ENCODE measurements around the gene DPH7. TPM values are rescaled to one million over a fixed set of nuclear protein-coding genes. Genes with fewer than 3 reads are reported as not detected.

Gene DPH7
- total RNA-seq, 1 experiment from 2014 or later = 58.4 TPM

DNA sequence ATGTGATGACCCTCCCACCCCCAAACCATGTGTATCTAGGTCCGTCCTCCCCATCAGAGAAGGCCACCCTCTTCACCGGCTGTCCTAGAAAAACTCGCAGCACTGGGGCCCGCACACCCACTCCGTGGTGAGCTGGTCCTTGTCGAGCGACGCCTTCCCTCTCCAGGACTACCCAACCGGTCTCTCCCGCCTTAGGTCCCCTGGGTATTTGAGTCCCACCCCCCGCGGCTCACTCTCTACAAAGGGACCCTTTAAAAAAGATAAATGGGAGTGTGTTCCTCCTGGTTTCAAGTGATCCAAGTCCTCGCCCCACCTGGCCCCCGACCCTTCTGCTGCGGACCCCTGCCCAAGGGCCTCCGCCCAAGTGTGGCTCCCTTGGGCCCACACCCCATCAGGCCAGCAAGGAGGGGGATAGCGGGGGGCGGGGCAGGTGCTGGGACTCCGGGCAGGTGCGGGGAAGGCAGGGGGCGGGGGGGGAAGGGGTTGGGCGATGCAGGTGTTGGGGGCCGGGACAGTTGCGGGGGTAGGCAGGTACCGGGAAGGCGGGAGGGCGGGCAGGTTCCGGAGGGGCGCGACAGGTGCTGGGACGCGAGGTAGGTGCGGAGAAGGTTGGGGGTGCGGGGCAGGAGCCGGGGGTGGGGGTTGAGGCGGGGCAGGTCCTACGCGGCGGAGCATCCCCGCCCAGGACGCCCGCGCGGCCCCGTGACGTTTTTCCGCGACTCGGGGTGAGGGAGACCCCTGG, 25.8 kb upstream of the DPH7 start:
- no peaks in the 10 kb centered on the region for H3K9me3 Mint-ChIP-seq (ENCODE audit: unreplicated experiment)
- Histone ChIP-seq H3K36me3 (ENCODE audit: control insufficient read depth, insufficient read depth, low read length) (no peaks in the 10 kb centered on the region), H3K4me1 (peaks cover 16% of the 10 kb centered on the region), H3K9me3 (no peaks in the 10 kb centered on the region), H3K27me3 (replicated peaks; ENCODE audit: control insufficient read depth, insufficient read depth, low read length) (no peaks in the 10 kb centered on the region), H3K4me3 (ENCODE audit: low read depth, low read length) (peak overlapping the region; percentile 59)
- no peak for DNase-seq
- H3K27ac Mint-ChIP-seq (ENCODE audit: unreplicated experiment) = no peak overlapping the region
- no TSS peak for BruUV-seq (replicated peaks)
- H3K4me1 Mint-ChIP-seq (ENCODE audit: low read depth, unreplicated experiment) = peaks cover 14% of the 10 kb centered on the region
- intact Hi-C loops (cut with micrococcal nuclease; ENCODE audit: unreplicated experiment) = loop anchor here (2.0 to 5.0 kb wide), 2 partner anchors 14 to 52 kb away; partner anchors contain the start of genes MRPL41, PNPLA7 and ZMYND19
- peaks cover 6% of the 10 kb centered on the region for H3K36me3 Mint-ChIP-seq (ENCODE audit: insufficient read depth, unreplicated experiment)
- ChIA-PET CTCF (interaction anchor here (0.6 to 1.2 kb wide), 4 partner anchors 13 to 615 kb away, joined by 3 to 4 read pairs (median 3); partner anchors contain the start of gene ENTPD8), POLR2A (interaction anchor here (0.6 to 1.5 kb wide), 7 partner anchors 14 to 488 kb away, joined by 3 to 25 read pairs (median 6); partner anchors contain the start of genes EHMT1 and ZMYND19)
- H3K27me3 Mint-ChIP-seq (ENCODE audit: insufficient read depth, unreplicated experiment) = no peaks in the 10 kb centered on the region
- peak overlapping the region; percentile 65 for H3K4me3 Mint-ChIP-seq (ENCODE audit: unreplicated experiment)
- TF ChIP-seq, protein P1, sequence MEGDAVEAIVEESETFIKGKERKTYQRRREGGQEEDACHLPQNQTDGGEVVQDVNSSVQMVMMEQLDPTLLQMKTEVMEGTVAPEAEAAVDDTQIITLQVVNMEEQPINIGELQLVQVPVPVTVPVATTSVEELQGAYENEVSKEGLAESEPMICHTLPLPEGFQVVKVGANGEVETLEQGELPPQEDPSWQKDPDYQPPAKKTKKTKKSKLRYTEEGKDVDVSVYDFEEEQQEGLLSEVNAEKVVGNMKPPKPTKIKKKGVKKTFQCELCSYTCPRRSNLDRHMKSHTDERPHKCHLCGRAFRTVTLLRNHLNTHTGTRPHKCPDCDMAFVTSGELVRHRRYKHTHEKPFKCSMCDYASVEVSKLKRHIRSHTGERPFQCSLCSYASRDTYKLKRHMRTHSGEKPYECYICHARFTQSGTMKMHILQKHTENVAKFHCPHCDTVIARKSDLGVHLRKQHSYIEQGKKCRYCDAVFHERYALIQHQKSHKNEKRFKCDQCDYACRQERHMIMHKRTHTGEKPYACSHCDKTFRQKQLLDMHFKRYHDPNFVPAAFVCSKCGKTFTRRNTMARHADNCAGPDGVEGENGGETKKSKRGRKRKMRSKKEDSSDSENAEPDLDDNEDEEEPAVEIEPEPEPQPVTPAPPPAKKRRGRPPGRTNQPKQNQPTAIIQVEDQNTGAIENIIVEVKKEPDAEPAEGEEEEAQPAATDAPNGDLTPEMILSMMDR (IDR thresholded peaks at IDR 0.05; ENCODE audit: insufficient read depth in 1 of 2, low read depth in 1 of 2, low read length in 1 of 2, severe bottlenecking in 1 of 2, unreplicated experiment in 1 of 2) = no peak

DNA sequence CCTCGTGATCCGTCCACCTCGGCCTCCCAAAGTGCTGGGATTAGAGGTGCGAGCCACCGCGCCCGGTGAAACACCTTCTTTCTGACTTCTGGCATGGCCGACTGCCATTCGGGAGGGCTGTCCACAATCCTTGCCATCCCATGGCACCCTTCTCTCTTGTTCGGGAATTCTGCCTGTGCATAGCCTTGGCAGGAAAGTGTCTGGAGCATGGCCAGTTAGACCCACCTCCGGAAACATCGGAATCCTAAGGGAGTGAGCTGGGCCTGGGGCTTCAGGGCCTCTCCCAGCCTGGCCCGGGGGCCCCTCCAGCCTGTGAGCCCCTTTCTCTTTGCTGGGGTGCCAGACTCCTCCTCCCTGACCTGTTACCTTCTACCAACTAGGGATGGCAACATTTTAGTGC, 25.2 kb upstream of the DPH7 start:
- Histone ChIP-seq H3K27me3 (replicated peaks; ENCODE audit: control insufficient read depth, insufficient read depth, low read length) (no peaks in the 10 kb centered on the region), H3K4me3 (ENCODE audit: low read depth, low read length) (no peak overlapping the region), H3K9me3 (no peaks in the 10 kb centered on the region), H3K4me1 (peaks cover 16% of the 10 kb centered on the region), H3K36me3 (ENCODE audit: control insufficient read depth, insufficient read depth, low read length) (no peaks in the 10 kb centered on the region)
- Mint-ChIP-seq H3K27me3 (ENCODE audit: insufficient read depth, unreplicated experiment) (no peaks in the 10 kb centered on the region), H3K36me3 (ENCODE audit: insufficient read depth, unreplicated experiment) (peaks cover 6% of the 10 kb centered on the region), H3K4me1 (ENCODE audit: low read depth, unreplicated experiment) (peaks cover 14% of the 10 kb centered on the region), H3K9me3 (ENCODE audit: unreplicated experiment) (no peaks in the 10 kb centered on the region), H3K27ac (ENCODE audit: unreplicated experiment) (no peak overlapping the region), H3K4me3 (ENCODE audit: unreplicated experiment) (peak overlapping the region; percentile 65)
- intact Hi-C loops (cut with micrococcal nuclease; ENCODE audit: unreplicated experiment) = loop anchor here (2.0 kb wide), 1 partner anchor 13 kb away; the partner anchor contains the start of gene ZMYND19
- no peak for DNase-seq
- ChIA-PET CTCF (no interaction called here), POLR2A (no interaction called here)
- no TSS peak for BruUV-seq (replicated peaks)
- TF ChIP-seq, protein P1 (IDR thresholded peaks at IDR 0.05; ENCODE audit: insufficient read depth in 1 of 2, low read depth in 1 of 2, low read length in 1 of 2, severe bottlenecking in 1 of 2, unreplicated experiment in 1 of 2) = no peak

DNA sequence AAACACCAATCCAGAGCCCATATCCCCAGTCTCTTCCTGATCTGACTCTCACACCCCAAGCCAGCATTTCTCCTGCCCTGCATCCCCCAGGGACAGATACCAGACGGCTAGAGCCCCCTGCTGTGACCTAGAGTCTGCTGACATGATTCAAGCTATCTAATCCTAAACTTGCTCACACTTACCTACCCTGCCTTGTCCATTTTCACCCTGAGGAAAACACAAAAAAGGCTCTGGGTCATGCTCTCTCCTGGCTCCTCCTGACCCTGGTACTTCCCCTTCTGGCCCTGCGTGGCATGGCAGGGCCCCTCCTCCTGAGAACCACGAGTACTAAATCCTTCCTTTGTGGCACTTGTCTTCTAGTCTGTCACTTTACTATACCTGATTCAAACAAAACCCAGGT, 23.9 kb upstream of the DPH7 start:
- ChIA-PET CTCF (no interaction called here), POLR2A (no interaction called here)
- Histone ChIP-seq H3K4me3 (ENCODE audit: low read depth, low read length) (no peak overlapping the region), H3K4me1 (peaks cover 13% of the 10 kb centered on the region), H3K9me3 (no peaks in the 10 kb centered on the region), H3K36me3 (ENCODE audit: control insufficient read depth, insufficient read depth, low read length) (no peaks in the 10 kb centered on the region), H3K27me3 (replicated peaks; ENCODE audit: control insufficient read depth, insufficient read depth, low read length) (no peaks in the 10 kb centered on the region)
- Mint-ChIP-seq H3K36me3 (ENCODE audit: insufficient read depth, unreplicated experiment) (peaks cover 6% of the 10 kb centered on the region), H3K4me3 (ENCODE audit: unreplicated experiment) (no peak overlapping the region), H3K9me3 (ENCODE audit: unreplicated experiment) (no peaks in the 10 kb centered on the region), H3K27ac (ENCODE audit: unreplicated experiment) (no peak overlapping the region), H3K4me1 (ENCODE audit: low read depth, unreplicated experiment) (peaks cover 14% of the 10 kb centered on the region), H3K27me3 (ENCODE audit: insufficient read depth, unreplicated experiment) (no peaks in the 10 kb centered on the region)
- no peak for DNase-seq
- TF ChIP-seq, protein P1 (IDR thresholded peaks at IDR 0.05; ENCODE audit: insufficient read depth in 1 of 2, low read depth in 1 of 2, low read length in 1 of 2, severe bottlenecking in 1 of 2, unreplicated experiment in 1 of 2) = no peak
- no TSS peak for BruUV-seq (replicated peaks)
- intact Hi-C loops (cut with micrococcal nuclease; ENCODE audit: unreplicated experiment) = no loop called here
